B cell (primary cell): ENCODE results near the gene DDX28. TPM values are rescaled to one million over a fixed set of nuclear protein-coding genes. Genes with fewer than 3 reads are reported as not detected.
A peak's percentile ranks its signal among the peaks of the same experiment; 100 is the strongest.
"Not testable (repeated sequence)": the region's sequence is repeated elsewhere in the genome, so short reads cannot be mapped to it uniquely, and the experiment has no call there.

Experiments
- ATAC-seq: fragments of 200-7000 bp; cut with Tn5 transposase; one replicate; pipeline ENCODE4 v1.10.0; 2021; ENCODE audit warnings: low read depth, mild to moderate bottlenecking, moderate number of reproducible peaks, moderate library complexity
- CTCF ChIA-PET: fragments of 350-600 bp; sonication (Branson Sonifier 250); formaldehyde crosslinking; loops from one replicate; lab custom pipeline; 2021; ENCODE audit warnings: antibody characterized with exemption, inconsistent platforms; lab: Charles Lee
- POLR2A ChIA-PET: fragments of 350-600 bp; sonication (Branson Sonifier 250); formaldehyde crosslinking; loops from one replicate; lab custom pipeline; 2021; ENCODE audit warnings: antibody characterized with exemption; lab: Charles Lee
- DNase-seq: peaks from one replicate; pipeline ENCODE4 v3.0.0; 2013
- H2AFZ ChIP-seq: 2 replicates; pipeline ENCODE4 v1.6.1; 2012; ENCODE audit warnings: mild to moderate bottlenecking, low read depth, low read length; ENCODE audit not compliant: insufficient read depth, poor library complexity, severe bottlenecking
- H3K27ac ChIP-seq, 2 donors: 1 replicate in 1 of 2; 2 replicates in 1 of 2; pipeline ENCODE4 v1.5.1; 2012 to 2013; ENCODE audit warnings: low read length in 2 of 2, mild to moderate bottlenecking in 2 of 2, moderate library complexity in 1 of 2
- H3K27me3 ChIP-seq, 4 experiments: fragments of 200-600 bp in 1 of 4; sonication (generic) in 1 of 4; replicated peaks in 1 of 4; 1 replicate in 2 of 4; 2 replicates in 2 of 4; pipeline versions ENCODE4 v1.6.1 to v1.7.0; 2013 to 2016; ENCODE audit warnings: low read length in 3 of 4, mild to moderate bottlenecking in 2 of 4, mixed read lengths in 1 of 4, moderate library complexity in 1 of 4; ENCODE audit not compliant: insufficient read depth in 4 of 4, control insufficient read depth in 3 of 4; ENCODE audit errors: control extremely low read depth in 1 of 4
- H3K36me3 ChIP-seq, 2 experiments: replicated peaks in 1 of 2; 1 replicate in 1 of 2; 2 replicates in 1 of 2; pipeline versions ENCODE4 v1.6.1 to v1.7.1; 2013; ENCODE audit warnings: low read length in 1 of 2; ENCODE audit not compliant: insufficient read depth in 2 of 2, control insufficient read depth in 1 of 2; ENCODE audit errors: control extremely low read depth in 1 of 2, extremely low read depth in 1 of 2
- H3K4me1 ChIP-seq, 2 donors: fragments of 200-600 bp in 1 of 2; sonication (generic) in 1 of 2; 1 replicate in 1 of 2; 2 replicates in 1 of 2; pipeline versions ENCODE4 v1.5.1 to v1.6.1; 2013 to 2017; ENCODE audit warnings: low read length in 2 of 2; ENCODE audit not compliant: control insufficient read depth in 2 of 2, insufficient read depth in 2 of 2
- H3K4me2 ChIP-seq: replicated peaks from 2 replicates; pipeline ENCODE3; 2012; ENCODE audit warnings: mild to moderate bottlenecking, low read depth, low read length; ENCODE audit not compliant: poor library complexity, severe bottlenecking
- H3K4me3 ChIP-seq, 5 experiments: fragments of 200-600 bp in 1 of 5; sonication (generic) in 1 of 5; 1 replicate in 3 of 5; 2 replicates in 2 of 5; pipeline versions ENCODE4 v1.5.1 to v1.7.0; 2011 to 2016; ENCODE audit warnings: low read length in 4 of 5, mild to moderate bottlenecking in 4 of 5, low read depth in 2 of 5, control low read depth in 1 of 5, moderate library complexity in 1 of 5; ENCODE audit not compliant: insufficient read depth in 1 of 5; ENCODE audit errors: control extremely low read depth in 1 of 5, extremely low read depth in 1 of 5
- H3K79me2 ChIP-seq: fragments of 200-600 bp; sonication (generic); one replicate; pipeline ENCODE4 v1.6.0; 2016; ENCODE audit warnings: low read length; ENCODE audit not compliant: control insufficient read depth, insufficient read depth
- H3K9ac ChIP-seq: fragments of 200-600 bp; sonication (generic); 2 replicates; pipeline ENCODE4 v1.6.1; 2017; ENCODE audit warnings: mild to moderate bottlenecking, low read length, moderate library complexity
- H3K9me3 ChIP-seq, 3 donors: one replicate each; pipeline versions ENCODE4 v1.6.1 to v1.7.1; 2013; ENCODE audit warnings: low read length in 2 of 3; ENCODE audit not compliant: control insufficient read depth in 2 of 3, insufficient read depth in 1 of 3; ENCODE audit errors: control extremely low read depth in 1 of 3
- H4K20me1 ChIP-seq: 2 replicates; pipeline ENCODE4 v1.6.0; 2012; ENCODE audit warnings: mild to moderate bottlenecking, low read length; ENCODE audit not compliant: insufficient read depth, control insufficient read depth, poor library complexity, severe bottlenecking
- H3K27ac Mint-ChIP-seq: one replicate; pipeline ENCODE4 v1.8.0; 2021; ENCODE audit warnings: mixed read lengths
- H3K27me3 Mint-ChIP-seq: one replicate; pipeline ENCODE4 v1.8.0; 2021; ENCODE audit warnings: mixed read lengths
- H3K4me1 Mint-ChIP-seq: one replicate; pipeline ENCODE4 v1.8.0; 2021; ENCODE audit warnings: mixed read lengths
- H3K4me3 Mint-ChIP-seq: one replicate; pipeline ENCODE4 v1.8.0; 2021; ENCODE audit warnings: mixed read lengths
- H3K9me3 Mint-ChIP-seq: one replicate; pipeline ENCODE4 v1.8.0; 2022; ENCODE audit warnings: mixed read lengths; ENCODE audit not compliant: insufficient read depth
- CTCF ChIP-seq: fragments of 200-600 bp; IDR thresholded peaks from one replicate; pipeline ENCODE4 v1.8.0; 2022; ENCODE audit warnings: antibody characterized with exemption, mild to moderate bottlenecking
- EZH2 ChIP-seq: IDR thresholded peaks from 2 replicates; pipeline ENCODE4 v1.6.1; 2012; ENCODE audit warnings: borderline replicate concordance, low read depth, mild to moderate bottlenecking, moderate library complexity, low read length; ENCODE audit not compliant: insufficient read depth, poor library complexity, severe bottlenecking
- WGBS: methylation state at CpG from one replicate; pipeline ENCODE4 v1.1.5; 2013; ENCODE audit warnings: missing lambda C conversion rate; ENCODE audit not compliant: insufficient coverage; 5-methylcytosine and 5-hydroxymethylcytosine counted together
- intact Hi-C: fragments of 100-400 bp; cut with micrococcal nuclease; formaldehyde crosslinking; loops from one replicate; pipeline ENCODE4 v1.10.0; 2022
- polyA plus RNA-seq: library from polyadenylated mRNA; depleted of rRNA; stranded (reverse); fragments of >200 nt; gene quantifications from 2 replicates; pipeline ENCODE4 v1.2.3, GENCODE V29; 2012
- total RNA-seq, 2 donors: library from RNA; stranded (reverse); fragments of 120-200 nt in 1 of 2; gene quantifications; 1 replicate in 1 of 2; 2 replicates in 1 of 2; pipeline versions ENCODE4 v1.2.3 to v1.2.4, GENCODE V29; 2013 to 2022

The DDX28 gene
- total and polyA plus RNA-seq, 2 donors (not counting 1 experiment from before 2014, with no cell fraction given) = 8.0 to 20.2 TPM

- POLR2A ChIA-PET = interaction anchor here (1.3 kb wide), 1 partner anchor 10 kb away, joined by 7 read pairs; no protein-coding TSS in a partner anchor
- Histone ChIP-seq H3K4me1 (peaks cover 4 to 13% of the 10 kb centered on the region in 2 donors), H3K27ac (no peak within 1 kb of the TSS), H3K79me2 (peaks cover 3% of the 10 kb centered on the region), H3K9me3 (no peaks in the 10 kb centered on the region), H3K4me3 (no peak within 1 kb of the TSS), H3K9ac (no peak within 1 kb of the TSS), H4K20me1 (no peaks in the 10 kb centered on the region), H3K4me2 (no peak within 1 kb of the TSS), H2AFZ (no peak within 1 kb of the TSS), H3K27me3 (no peaks in the 10 kb centered on the region), H3K36me3 (no peaks in the 10 kb centered on the region)
- Mint-ChIP-seq H3K27ac (peak within 1 kb of the TSS; percentile 20), H3K9me3 (no peaks in the 10 kb centered on the region), H3K4me3 (no peak within 1 kb of the TSS), H3K27me3 (no peaks in the 10 kb centered on the region), H3K4me1 (peaks cover 8% of the 10 kb centered on the region)
- 91% methylated on average over 3 of the region's 5 CpGs for WGBS
- intact Hi-C loops = no loop called here
- ATAC-seq (no peak), DNase-seq (no peak)
- TF ChIP-seq CTCF (no peak), EZH2 (no peak)
- CTCF ChIA-PET = interaction anchor here (0.6 to 2.6 kb wide), 4 partner anchors 8 to 200 kb away, joined by 3 to 8 read pairs (median 4); no protein-coding TSS in a partner anchor
These were observed 7.4 kb downstream of the DDX28 start, which contains the start of gene DPEP2NB for GRCh38 chr16:68015681-68016080. TSS of gene DPEP2NB (minus strand) at chr16:68015911. CDS start at chr16:68015770, 141 bp downstream.

- Histone ChIP-seq H3K27ac (no peak overlapping the region), H3K36me3 (no peaks in the 10 kb centered on the region), H3K79me2 (peaks cover 12% of the 10 kb centered on the region), H3K4me1 (peaks cover 4 to 13% of the 10 kb centered on the region in 2 donors), H3K9ac (no peak overlapping the region), H3K9me3 (no peaks in the 10 kb centered on the region), H4K20me1 (no peaks in the 10 kb centered on the region), H3K4me3 (peak overlapping the region in 1 of 5 experiments; percentile 26), H2AFZ (peak overlapping the region; percentile 62), H3K4me2 (peak overlapping the region; percentile 30), H3K27me3 (no peaks in the 10 kb centered on the region)
- ChIA-PET CTCF (interaction anchor here (1.0 kb wide), 1 partner anchor 128 kb away, joined by 3 read pairs; no protein-coding TSS in a partner anchor), POLR2A (interaction anchor here (0.6 to 0.8 kb wide), 3 partner anchors 13 to 532 kb away, joined by 3 to 6 read pairs (median 4); partner anchors contain the start of gene ATP6V0D1)
- no peak for DNase-seq
- Mint-ChIP-seq H3K9me3 (no peaks in the 10 kb centered on the region), H3K4me1 (peaks cover 10% of the 10 kb centered on the region), H3K27me3 (no peaks in the 10 kb centered on the region), H3K27ac (no peak overlapping the region), H3K4me3 (no peak overlapping the region)
- TF ChIP-seq CTCF = no peak
- no peak for TF ChIP-seq EZH2
- WGBS = no CpG with 5 or more reads among the region's 1 CpG
- ATAC-seq = no peak
- intact Hi-C loops = no loop called here
These were observed 9.6 kb downstream of the DDX28 start for GRCh38 chr16:68013440-68013839.

- WGBS = 73% methylated on average over 3 of the region's 4 CpGs
- Histone ChIP-seq H3K4me1 (peaks cover 22 to 35% of the 10 kb centered on the region in 2 donors), H3K79me2 (peaks cover 12% of the 10 kb centered on the region)
- H3K4me2 ChIP-seq, H3K4me3 ChIP-seq, H3K9me3 Mint-ChIP-seq, ATAC-seq, DNase-seq, H2AFZ ChIP-seq, H3K4me3 Mint-ChIP-seq, POLR2A ChIA-PET, H3K27me3 ChIP-seq, H4K20me1 ChIP-seq, intact Hi-C loops, CTCF ChIA-PET, H3K36me3 ChIP-seq, H3K9ac ChIP-seq, H3K27me3 Mint-ChIP-seq, H3K9me3 ChIP-seq, H3K27ac ChIP-seq: not testable (repeated sequence)
- Mint-ChIP-seq H3K4me1 (peaks cover 26% of the 10 kb centered on the region), H3K27ac (peak overlapping the region; percentile 53)
These were observed 13.2 kb downstream of the DDX28 start for GRCh38 chr16:68009872-68010271.
